Activated CD4-positive, CD25-positive, alpha-beta regulatory T cell treated with anti-CD3 and anti-CD28 coated beads, Interleukin-2, amount 50 U/mL, for 24 hours (primary cell): ENCODE measurements around the gene NFIB.

Experiments used
- ATAC-seq, 2 donors: fragments of 150-1000 bp; cut with Tn5 transposase; one replicate each; pipeline ENCODE4 v1.10.0; 2021; ENCODE audit warnings: mild to moderate bottlenecking in 1 of 2, moderate library complexity in 1 of 2

The NFIB gene

GRCh38 chr9:14273696-14274121 lies 40.2 kb downstream of the NFIB start:
- no peak for ATAC-seq

- ATAC-seq = no peak
Measured at GRCh38 chr9:14272927-14273528, 40.9 kb downstream of the NFIB start.

GRCh38 chr9:14271093-14271673 lies 42.8 kb downstream of the NFIB start:
- no peak for ATAC-seq

GRCh38 chr9:14270358-14271092 lies 43.4 kb downstream of the NFIB start:
- no peak for ATAC-seq

GRCh38 chr9:14269916-14270315 lies 44.0 kb downstream of the NFIB start:
- no peak for ATAC-seq

GRCh38 chr9:14263707-14264483 lies 50.0 kb downstream of the NFIB start:
- no peak for ATAC-seq

- no peak for ATAC-seq
Measured at GRCh38 chr9:14262827-14263226, 51.1 kb downstream of the NFIB start.

GRCh38 chr9:14261616-14262015 lies 52.3 kb downstream of the NFIB start:
- no peak for ATAC-seq

GRCh38 chr9:14260101-14260500 lies 53.8 kb downstream of the NFIB start:
- no peak for ATAC-seq

- ATAC-seq = no peak
Measured at GRCh38 chr9:14258660-14259239, 55.2 kb downstream of the NFIB start.

- no peak for ATAC-seq
Measured at GRCh38 chr9:14258156-14258555, 55.8 kb downstream of the NFIB start.

- ATAC-seq = no peak
Measured at GRCh38 chr9:14256588-14256987, 57.4 kb downstream of the NFIB start.

- ATAC-seq = no peak
Measured at GRCh38 chr9:14251154-14252071, 62.5 kb downstream of the NFIB start.

GRCh38 chr9:14250794-14251153 lies 63.2 kb downstream of the NFIB start:
- no peak for ATAC-seq

- no peak for ATAC-seq
Measured at GRCh38 chr9:14249527-14249926, 64.4 kb downstream of the NFIB start.

GRCh38 chr9:14248149-14248548 lies 65.8 kb downstream of the NFIB start:
- ATAC-seq = no peak

- ATAC-seq = no peak
Measured at GRCh38 chr9:14247577-14247976, 66.4 kb downstream of the NFIB start.

- ATAC-seq = no peak
Measured at GRCh38 chr9:14246951-14247350, 67.0 kb downstream of the NFIB start.

- ATAC-seq = no peak
Measured at GRCh38 chr9:14245901-14246525, 67.9 kb downstream of the NFIB start.

- no peak for ATAC-seq
Measured at GRCh38 chr9:14243514-14244042, 70.4 kb downstream of the NFIB start.

- no peak for ATAC-seq
Measured at GRCh38 chr9:14242150-14242805, 71.7 kb downstream of the NFIB start.
